ENCODE data around the gene ABCB8.

The ABCB8 gene

GRCh38 chr7:151028131-151028947 lies at the start of gene ABCB8:
Gene ABCB8 (plus strand): TSS chr7:151028450. CDS start chr7:151028516, 66 bp downstream.
- peak; percentile 96 for DNase-seq

GRCh38 chr7:150979713-150980390 lies 48.4 kb upstream of the ABCB8 start:
- DNase-seq: no peak

- DNase-seq: no peak
These were observed 47.6 kb upstream of the ABCB8 start for GRCh38 chr7:150980663-150981062.

- no peak for DNase-seq
These were observed 46.6 kb upstream of the ABCB8 start for GRCh38 chr7:150981644-150982043.

- no peak for DNase-seq
These were observed 45.9 kb upstream of the ABCB8 start for GRCh38 chr7:150982351-150982750.

- DNase-seq: no peak
These were observed 44.3 kb upstream of the ABCB8 start for GRCh38 chr7:150983893-150984368.

GRCh38 chr7:150986099-150986512 lies 42.1 kb upstream of the ABCB8 start:
- DNase-seq: peak; percentile 52

- DNase-seq: no peak
These were observed 41.7 kb upstream of the ABCB8 start for GRCh38 chr7:150986556-150986955.

GRCh38 chr7:150988230-150989226 lies 39.7 kb upstream of the ABCB8 start:
- DNase-seq: peak; percentile 73

- DNase-seq: no peak
These were observed 38.8 kb upstream of the ABCB8 start for GRCh38 chr7:150989456-150989855.

- DNase-seq: no peak
These were observed 37.6 kb upstream of the ABCB8 start, which contains the start of gene NOS3 for GRCh38 chr7:150990416-150991186. Gene NOS3 (plus strand): TSS chr7:150991017. CDS start chr7:150993804, 2,787 bp downstream.

GRCh38 chr7:150992051-150992640 lies 36.1 kb upstream of the ABCB8 start:
- no peak for DNase-seq

- DNase-seq: no peak
These were observed 35.4 kb upstream of the ABCB8 start for GRCh38 chr7:150992833-150993302.

GRCh38 chr7:150993511-150993910 lies 34.7 kb upstream of the ABCB8 start:
- DNase-seq: no peak

- DNase-seq: no peak
These were observed 34.0 kb upstream of the ABCB8 start for GRCh38 chr7:150994141-150994837.

GRCh38 chr7:150994838-150995510 lies 33.3 kb upstream of the ABCB8 start:
- DNase-seq: no peak

GRCh38 chr7:150996376-150997074 lies 31.7 kb upstream of the ABCB8 start:
- no peak for DNase-seq

- DNase-seq: no peak
These were observed 31.2 kb upstream of the ABCB8 start for GRCh38 chr7:150997075-150997511.

- DNase-seq: no peak
These were observed 30.4 kb upstream of the ABCB8 start for GRCh38 chr7:150997817-150998216.
